Measurements from ENCODE around the gene RXFP4.
"Not testable (repeated sequence)": the region's sequence is repeated elsewhere in the genome, so short reads cannot be mapped to it uniquely, and the experiment has no call there.

The RXFP4 gene

GRCh38 chr1:155979597-155980343 is 38.3 kb downstream of the RXFP4 start:
- H3K4me1 ChIP-seq, result peaks cover 26% of the 10 kb centered on the region
- in situ Hi-C loops (cut with MboI; ENCODE audit: low sequenced_read_pairs), result no loop called here
- H3K4me3 ChIP-seq, result no peak overlapping the region
- H3K27me3 ChIP-seq (ENCODE audit: low read depth), result no peaks in the 10 kb centered on the region
- H3K36me3 ChIP-seq (replicated peaks), result no peaks in the 10 kb centered on the region
- no peaks in the 10 kb centered on the region for H3K9me3 ChIP-seq
- no peak for DNase-seq (ENCODE audit: low spot score in 2 of 2)

- no peaks in the 10 kb centered on the region for H3K27me3 ChIP-seq (ENCODE audit: low read depth)
- H3K9me3 ChIP-seq, result no peaks in the 10 kb centered on the region
- in situ Hi-C loops (cut with MboI; ENCODE audit: low sequenced_read_pairs), result no loop called here
- no peak for DNase-seq (ENCODE audit: low spot score in 2 of 2)
- H3K4me3 ChIP-seq, result no peak overlapping the region
- H3K36me3 ChIP-seq (replicated peaks), result no peaks in the 10 kb centered on the region
- H3K4me1 ChIP-seq, result peaks cover 20% of the 10 kb centered on the region
Observed at GRCh38 chr1:155981266-155982088, 40.0 kb downstream of the RXFP4 start.

- Histone ChIP-seq H3K27me3 (ENCODE audit: low read depth) (no peaks in the 10 kb centered on the region), H3K4me1 (peaks cover 15% of the 10 kb centered on the region), H3K9me3 (no peaks in the 10 kb centered on the region), H3K4me3 (no peak overlapping the region), H3K36me3 (replicated peaks) (no peaks in the 10 kb centered on the region)
- in situ Hi-C loops (cut with MboI; ENCODE audit: low sequenced_read_pairs), result no loop called here
- DNase-seq (ENCODE audit: low spot score in 2 of 2), result no peak
Observed at GRCh38 chr1:155982106-155982505, 40.7 kb downstream of the RXFP4 start.

GRCh38 chr1:155983191-155984024 is 42.0 kb downstream of the RXFP4 start:
- H3K4me1 ChIP-seq, result peaks cover 12% of the 10 kb centered on the region
- peak in 1 of 2 experiments; percentile 47 for DNase-seq (ENCODE audit: low spot score in 2 of 2)

GRCh38 chr1:155984341-155984740 is 42.9 kb downstream of the RXFP4 start:
- no peak for DNase-seq (ENCODE audit: low spot score in 2 of 2)
- Histone ChIP-seq H3K4me1 (peaks cover 7% of the 10 kb centered on the region), H3K27me3 (ENCODE audit: low read depth) (no peaks in the 10 kb centered on the region), H3K9me3 (no peaks in the 10 kb centered on the region), H3K4me3 (no peak overlapping the region), H3K36me3 (replicated peaks) (no peaks in the 10 kb centered on the region)
- in situ Hi-C loops (cut with MboI; ENCODE audit: low sequenced_read_pairs), result no loop called here

More at GRCh38 chr1:155983191-155984024, 42.0 kb downstream of the RXFP4 start:
- H3K4me3 ChIP-seq, result no peak overlapping the region
- H3K27me3 ChIP-seq (ENCODE audit: low read depth), result no peaks in the 10 kb centered on the region
- no peaks in the 10 kb centered on the region for H3K36me3 ChIP-seq (replicated peaks)
- in situ Hi-C loops (cut with MboI; ENCODE audit: low sequenced_read_pairs), result no loop called here
- H3K9me3 ChIP-seq, result no peaks in the 10 kb centered on the region

- H3K27me3 ChIP-seq (ENCODE audit: low read depth); H3K4me1 ChIP-seq; in situ Hi-C loops (cut with MboI; ENCODE audit: low sequenced_read_pairs); H3K4me3 ChIP-seq; H3K9me3 ChIP-seq; DNase-seq (ENCODE audit: low spot score in 2 of 2); H3K36me3 ChIP-seq (replicated peaks): not testable (repeated sequence)
Observed at GRCh38 chr1:155984903-155985645, 43.6 kb downstream of the RXFP4 start.

GRCh38 chr1:155989242-155990004 is 48.0 kb downstream of the RXFP4 start:
- Histone ChIP-seq H3K4me3 (no peak overlapping the region), H3K27me3 (ENCODE audit: low read depth) (no peaks in the 10 kb centered on the region), H3K9me3 (no peaks in the 10 kb centered on the region), H3K4me1 (no peaks in the 10 kb centered on the region), H3K36me3 (replicated peaks) (no peaks in the 10 kb centered on the region)
- in situ Hi-C loops (cut with MboI; ENCODE audit: low sequenced_read_pairs), result no loop called here
- peak; percentile 34 to 80 for DNase-seq (ENCODE audit: low spot score in 2 of 2)

- H3K9me3 ChIP-seq, result no peaks in the 10 kb centered on the region
- H3K4me1 ChIP-seq, result no peaks in the 10 kb centered on the region
- no peak overlapping the region for H3K4me3 ChIP-seq
- no peaks in the 10 kb centered on the region for H3K36me3 ChIP-seq (replicated peaks)
- no peak for DNase-seq (ENCODE audit: low spot score in 2 of 2)
- H3K27me3 ChIP-seq (ENCODE audit: low read depth), result no peaks in the 10 kb centered on the region
- in situ Hi-C loops (cut with MboI; ENCODE audit: low sequenced_read_pairs), result no loop called here
Observed at GRCh38 chr1:155990005-155990739, 48.7 kb downstream of the RXFP4 start.
